Lower leg skin (tissue), 3 donors: ENCODE data around the gene AADAT.
"Not testable (repeated sequence)": the region's sequence is repeated elsewhere in the genome, so short reads cannot be mapped to it uniquely, and the experiment has no call there.

Experiments used
- CTCF ChIP-seq, 3 donors: fragments of 450-650 bp; IDR thresholded peaks; one replicate each; pipeline ENCODE4 v1.5.1; 2016; ENCODE audit warnings: antibody characterized with exemption in 3 of 3, mild to moderate bottlenecking in 3 of 3, moderate library complexity in 2 of 3
- POLR2A ChIP-seq, 2 donors: fragments of 450-650 bp; IDR thresholded peaks; one replicate each; pipeline ENCODE4 v1.6.1; 2016 to 2017; ENCODE audit warnings: antibody characterized with exemption in 2 of 2, mild to moderate bottlenecking in 1 of 2, moderate library complexity in 1 of 2

- TF ChIP-seq CTCF, POLR2A (IDR thresholded peaks at IDR 0.05): not testable (repeated sequence)
Observed at GRCh38 chr4:170046156-170046555, 43.6 kb downstream of the AADAT start.
